Activated gamma-delta T cell treated with Interleukin-2 at 50 U/mL for 16 hours (primary cell): ENCODE results near the gene STK38L.

Experiments
- DNase-seq: peaks from one replicate; pipeline ENCODE4 v3.0.0-alpha.2; 2020

Gene STK38L

GRCh38 chr12:27330846-27331245, 86.8 kb downstream of the STK38L start:
- DNase-seq = no peak

GRCh38 chr12:27331291-27331926, 87.3 kb downstream of the STK38L start:
- no peak for DNase-seq

- DNase-seq = no peak
Observed at GRCh38 chr12:27331927-27332324, 87.8 kb downstream of the STK38L start.

GRCh38 chr12:27332407-27332713, 88.3 kb downstream of the STK38L start:
- DNase-seq = no peak

DNA sequence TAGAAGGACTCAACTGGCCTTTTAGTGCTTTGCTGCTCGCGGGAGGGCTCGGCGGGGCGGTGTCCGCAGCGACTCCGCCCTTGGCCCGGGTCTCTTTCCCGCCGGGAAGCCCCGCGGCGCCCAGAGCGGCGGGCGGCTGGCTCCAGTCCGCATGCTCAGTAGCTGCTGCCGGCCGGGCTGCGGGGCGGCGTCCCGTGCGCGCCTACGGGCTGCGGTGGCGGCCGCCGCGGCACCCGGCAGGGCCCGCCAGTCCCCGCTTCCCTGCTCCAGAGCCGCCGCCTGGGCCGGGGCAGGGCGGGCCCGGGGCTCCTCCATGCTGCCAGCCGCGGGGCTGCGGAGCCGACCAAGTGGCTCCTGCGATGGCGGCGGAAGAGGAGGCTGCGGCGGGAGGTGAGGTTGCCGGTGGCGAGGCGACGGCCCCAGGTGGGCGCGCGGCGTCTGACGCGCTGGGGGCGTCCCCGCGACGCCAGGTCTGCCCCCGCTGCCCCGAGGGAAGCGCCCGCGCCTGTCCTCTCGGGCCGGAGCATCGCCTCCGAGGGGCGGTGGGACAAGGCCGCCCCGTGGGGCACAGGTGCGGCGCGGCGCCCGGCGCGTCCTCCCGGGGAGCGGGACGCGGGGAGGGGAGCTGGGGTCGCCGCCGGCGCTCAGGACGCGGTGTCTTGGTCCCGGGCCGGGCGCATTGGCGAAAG, 88.8 kb downstream of the STK38L start, which contains the start of gene BMAL2:
TSS of gene BMAL2 (plus strand) at position 123 of the 689 bp plus-strand sequence. CDS start at position 360, 237 bp downstream.
- DNase-seq = peak; percentile 12

- peak; percentile 11 for DNase-seq
Observed at GRCh38 chr12:27333403-27334009, 89.4 kb downstream of the STK38L start.

DNA sequence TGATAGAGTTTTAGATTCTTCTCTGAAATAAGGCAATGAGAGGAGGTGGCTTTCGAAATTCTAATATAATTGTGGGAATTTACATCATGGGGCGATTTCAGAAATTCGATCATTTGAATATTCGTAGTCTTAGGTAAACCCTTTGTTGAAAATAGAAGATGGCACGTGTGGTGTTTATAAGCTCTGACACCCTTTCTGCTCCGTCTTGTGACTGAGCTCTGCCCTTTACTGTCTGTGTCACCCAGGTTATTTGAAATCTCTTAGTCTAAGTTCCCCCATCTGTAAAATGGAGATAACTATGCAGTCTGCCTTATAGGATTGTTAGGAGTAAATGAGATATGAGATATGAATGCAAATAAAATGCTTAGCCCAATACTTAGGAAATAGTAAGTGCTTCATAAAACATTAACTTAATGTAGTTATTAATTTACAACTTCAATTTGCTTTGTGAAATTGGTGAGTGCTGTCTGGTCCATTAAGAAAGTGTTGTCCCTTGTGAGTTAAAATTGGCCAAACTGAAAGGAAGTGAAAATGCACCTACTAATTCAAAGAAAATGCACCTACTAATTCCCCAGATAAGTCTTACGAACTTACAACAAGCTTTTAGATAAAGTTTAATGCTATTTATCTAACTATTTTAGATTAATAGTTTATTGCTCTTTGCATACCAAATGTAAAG, 90.1 kb downstream of the STK38L start:
- no peak for DNase-seq

DNA sequence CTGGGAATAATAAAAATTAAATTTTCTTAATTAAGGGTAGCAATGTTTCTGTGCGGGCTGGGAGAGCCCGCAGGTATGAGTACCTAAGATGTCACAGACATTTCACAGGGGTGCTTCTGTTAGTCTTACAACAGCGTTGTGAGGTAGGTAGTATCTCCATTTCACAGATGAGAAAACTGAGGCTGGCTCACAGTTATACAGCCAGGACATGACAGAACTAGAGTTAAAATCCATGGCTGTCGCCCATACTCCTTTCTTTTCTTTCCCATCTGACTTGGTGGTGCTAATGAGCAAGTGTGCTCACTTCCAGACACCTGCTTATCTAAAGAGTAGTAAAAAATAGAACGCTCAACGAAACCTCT, 90.6 kb downstream of the STK38L start:
- DNase-seq = no peak

DNA sequence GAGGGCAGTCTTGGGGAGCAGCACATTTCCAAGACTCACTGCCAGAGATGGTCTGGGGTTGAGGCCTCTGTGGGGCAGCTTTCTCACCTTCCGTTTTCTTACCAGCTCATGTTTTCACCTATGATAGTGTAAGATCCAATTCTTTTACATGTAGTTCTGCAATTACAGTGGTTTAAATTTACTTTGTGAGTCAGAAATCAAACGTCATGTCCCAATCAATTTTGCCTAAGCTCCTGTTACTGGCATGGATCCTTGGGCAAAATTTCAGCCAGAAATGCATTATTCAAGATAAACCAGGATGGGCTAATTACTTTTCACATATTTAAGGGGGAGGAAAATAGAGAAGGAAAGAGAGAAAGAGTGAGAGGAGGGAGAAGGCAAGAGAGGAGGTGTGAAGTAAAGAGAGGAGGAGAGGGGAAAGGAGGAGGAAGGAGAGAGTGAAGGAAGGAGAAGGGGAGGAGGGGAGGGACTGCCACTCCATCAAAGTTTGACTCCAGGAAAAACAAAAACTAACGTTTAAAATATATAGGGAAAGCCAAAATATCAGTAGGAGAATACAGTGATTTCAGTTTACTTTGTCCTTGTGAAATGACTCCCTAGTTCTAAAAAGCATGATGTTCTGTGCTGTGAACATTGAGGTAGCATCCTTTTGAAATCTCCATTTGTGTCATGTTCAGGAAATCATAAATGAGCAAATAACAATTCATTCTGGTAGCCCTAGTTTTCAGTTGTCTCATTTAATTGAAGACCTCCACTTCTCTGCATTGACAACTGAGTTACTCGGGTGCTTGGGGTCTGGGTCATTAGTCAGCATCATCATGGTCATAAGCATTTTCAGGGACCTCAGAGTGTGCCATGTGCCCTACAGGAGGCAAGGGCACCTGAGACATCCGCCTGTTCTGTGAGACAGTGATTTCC, 91.5 kb downstream of the STK38L start:
- no peak for DNase-seq

DNA sequence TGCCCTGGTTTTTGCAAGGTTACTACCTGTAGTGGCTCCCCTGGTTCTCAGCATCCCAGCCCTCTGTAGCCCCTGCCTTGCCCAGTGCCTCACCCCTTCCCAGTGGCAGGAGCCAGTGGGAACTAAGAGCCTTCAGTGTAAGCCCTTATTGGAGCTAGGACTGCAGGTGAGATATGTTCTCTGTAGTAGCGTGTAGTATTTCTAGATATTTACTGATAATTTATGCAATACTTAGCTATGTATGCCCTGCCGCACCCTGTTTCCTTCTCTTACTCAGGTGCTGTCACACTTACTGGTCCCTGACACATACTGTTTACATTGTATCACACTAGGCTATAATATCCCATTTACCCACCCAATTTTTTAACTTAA, 92.2 kb downstream of the STK38L start:
- DNase-seq = no peak

DNA sequence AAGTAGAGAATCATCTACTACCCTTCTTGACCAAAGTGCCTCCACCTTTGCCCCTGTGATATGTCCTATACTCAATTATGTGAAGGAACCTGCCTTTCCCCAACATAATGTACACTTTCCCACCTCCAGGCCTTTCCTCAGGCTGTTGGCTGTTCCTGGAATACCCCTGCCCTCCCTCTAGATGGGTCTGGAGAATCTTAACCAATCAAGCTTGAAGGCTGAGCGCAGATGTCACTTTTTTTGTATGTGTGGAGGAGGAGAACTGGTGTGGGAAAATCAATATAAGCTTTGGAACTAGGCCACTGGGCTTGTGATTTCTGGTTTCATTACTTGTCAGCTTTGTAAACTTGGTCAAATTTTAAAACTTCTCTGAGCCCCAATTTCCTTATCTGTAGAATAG, 93.3 kb downstream of the STK38L start:
- DNase-seq = no peak

- no peak for DNase-seq
Observed at GRCh38 chr12:27338473-27338872, 94.4 kb downstream of the STK38L start.

DNA sequence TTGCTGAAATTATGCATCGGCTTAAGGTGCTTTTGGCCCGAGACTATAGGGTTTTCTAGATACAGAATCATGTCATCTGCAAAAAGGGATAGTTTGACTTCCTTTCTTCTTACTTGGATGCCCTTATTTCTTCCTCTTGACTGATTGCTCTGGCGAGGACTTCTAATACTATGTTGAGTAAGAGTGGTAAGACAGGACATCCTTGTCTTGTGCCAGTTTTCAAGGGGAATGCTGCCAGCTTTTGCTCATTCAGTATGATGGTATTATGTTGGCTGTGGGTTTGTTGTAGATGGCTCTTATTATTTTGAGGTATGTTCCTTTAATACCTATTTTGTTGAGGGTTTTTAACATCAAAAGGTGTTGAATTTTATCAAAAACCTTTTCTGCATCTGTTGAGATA, 96.9 kb downstream of the STK38L start:
- DNase-seq = no peak

DNA sequence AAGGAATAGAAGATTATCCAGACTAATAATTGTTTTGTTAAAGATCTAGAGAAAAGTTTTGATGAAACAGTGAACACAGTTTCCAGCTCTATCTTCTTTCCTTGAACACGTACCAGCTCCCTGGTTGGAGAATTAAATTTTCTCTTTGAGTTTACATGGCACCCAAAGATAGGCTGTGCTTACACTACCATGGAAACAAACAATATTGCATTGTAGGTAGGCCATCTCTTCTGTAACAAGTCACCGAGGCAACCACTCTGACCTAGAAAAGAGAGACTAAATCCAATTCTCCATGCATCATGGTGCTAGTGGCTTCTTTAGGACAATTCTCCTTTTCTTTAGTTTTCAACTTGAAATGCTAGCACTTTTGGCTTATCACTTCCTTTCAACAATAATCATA, 98.5 kb downstream of the STK38L start:
- DNase-seq = no peak

GRCh38 chr12:27343255-27344000, 99.3 kb downstream of the STK38L start:
- no peak for DNase-seq

DNA sequence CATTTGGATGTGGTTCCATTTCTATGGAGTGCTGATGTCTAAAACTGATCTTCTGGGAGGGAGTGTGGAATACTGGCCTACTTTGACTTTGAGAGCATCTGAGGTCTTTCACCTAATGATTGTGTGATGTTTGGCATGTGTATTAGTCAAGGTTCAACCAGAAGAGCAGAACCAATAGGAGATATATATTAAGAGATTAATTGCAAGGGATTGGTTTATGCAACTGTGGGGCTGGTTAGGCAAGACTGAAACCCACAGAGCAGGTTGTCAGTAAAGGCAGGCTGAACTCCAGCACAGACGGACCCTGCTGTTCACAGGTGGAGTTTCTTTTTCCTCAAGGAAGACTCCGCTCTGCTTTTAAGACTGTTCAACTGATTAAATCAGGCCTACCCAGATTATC, 100.2 kb downstream of the STK38L start:
- DNase-seq = no peak

DNA sequence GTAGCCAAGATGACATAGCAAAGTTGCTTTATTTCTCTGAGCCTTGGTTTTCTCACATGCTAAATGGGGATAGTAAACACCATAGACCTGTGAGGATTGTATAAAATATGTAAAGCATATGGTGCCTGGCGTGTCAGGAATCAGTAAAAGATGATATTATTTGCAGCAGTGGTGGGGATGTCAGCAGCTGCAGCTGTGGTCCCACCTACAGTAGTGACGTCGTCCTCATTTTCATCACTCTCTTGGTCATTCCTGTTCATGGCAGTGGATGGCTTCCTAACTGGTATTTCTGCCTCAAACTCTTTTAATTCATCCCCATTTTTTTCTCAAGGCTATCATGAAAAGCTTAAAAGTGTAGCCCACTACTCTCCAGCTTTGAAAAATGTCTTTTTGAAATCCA, 100.7 kb downstream of the STK38L start:
- no peak for DNase-seq

DNA sequence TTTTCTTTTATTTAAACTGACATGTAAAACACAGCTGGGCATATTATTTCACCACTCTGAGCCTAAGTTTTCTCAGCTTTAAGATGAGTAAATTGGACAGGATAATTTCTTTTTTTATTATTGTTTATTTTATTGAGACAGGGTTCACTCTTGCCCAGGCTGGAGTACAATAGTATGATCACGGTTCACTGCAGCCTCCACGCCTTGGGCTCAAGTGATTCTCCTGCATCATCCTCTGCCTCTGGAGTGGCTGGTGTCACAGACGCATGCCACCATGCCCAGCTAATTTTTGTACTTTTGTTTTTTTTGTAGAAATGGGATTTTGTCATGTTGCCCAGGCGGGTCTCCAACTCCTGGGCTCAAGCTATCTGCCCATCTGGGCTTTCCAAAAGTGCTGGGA, 101.3 kb downstream of the STK38L start:
- DNase-seq = no peak

DNA sequence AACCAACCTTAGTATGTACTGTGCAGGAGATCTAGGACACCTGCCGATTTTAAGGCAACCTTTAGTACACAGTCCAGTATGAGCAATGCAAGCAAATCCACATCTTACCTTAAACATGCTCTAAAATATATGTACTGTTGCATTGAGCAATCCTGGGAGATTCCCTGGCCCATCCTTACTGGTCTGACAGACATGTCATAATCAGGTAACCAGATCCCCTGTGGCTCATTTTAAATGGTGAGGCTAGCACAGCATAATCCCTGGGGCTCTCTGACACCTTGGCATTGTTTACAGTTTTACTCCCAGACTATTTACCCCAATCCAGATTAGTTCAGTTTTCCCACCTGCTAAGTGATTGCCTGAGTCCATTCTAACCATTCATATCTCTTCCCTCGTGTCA, 103.7 kb downstream of the STK38L start:
- DNase-seq = no peak

- no peak for DNase-seq
Observed at GRCh38 chr12:27351476-27351875, 107.4 kb downstream of the STK38L start.

DNA sequence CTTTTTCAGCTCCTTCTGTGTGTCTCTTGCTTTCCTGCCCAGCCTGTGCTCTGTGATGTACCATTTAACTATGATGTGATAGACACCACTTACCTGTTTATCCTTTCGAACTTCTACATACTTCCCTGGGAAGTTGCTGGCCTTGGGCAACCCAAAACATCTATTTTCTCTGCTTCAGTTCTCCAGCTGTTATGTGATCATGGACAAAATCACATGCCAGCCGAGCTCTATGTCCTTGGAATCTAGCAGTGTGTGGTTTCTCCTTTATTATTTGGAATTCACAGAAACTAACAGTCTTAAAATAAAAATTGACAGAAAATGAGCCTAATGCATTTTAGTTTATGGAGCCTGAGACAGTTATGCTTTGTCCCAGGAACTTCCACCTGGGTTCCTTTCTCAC, 111.4 kb downstream of the STK38L start:
- DNase-seq = no peak

DNA sequence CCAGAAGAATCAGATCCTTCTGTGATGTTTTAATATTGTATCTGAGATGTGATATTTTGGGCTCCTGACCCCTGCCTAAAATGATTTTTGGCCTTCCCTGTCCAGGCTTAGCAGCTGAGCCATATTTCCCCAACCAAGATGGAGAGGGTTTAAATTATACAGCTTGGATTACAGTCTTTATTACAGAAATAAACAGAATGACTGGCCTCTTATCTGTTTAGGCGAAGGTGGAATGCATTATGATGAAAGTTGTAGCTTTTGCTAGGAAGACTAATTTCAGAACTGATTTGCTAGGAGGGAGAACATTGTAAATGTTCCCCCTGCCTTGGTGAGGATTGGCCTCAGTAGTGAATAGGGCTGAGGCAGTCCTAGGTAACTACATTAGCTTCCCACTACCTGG, 111.9 kb downstream of the STK38L start:
- no peak for DNase-seq
